GM12878 (cell line): Measurements from ENCODE around the gene B3GALNT1. TPM values are rescaled to one million over a fixed set of nuclear protein-coding genes. Genes with fewer than 3 reads are reported as not detected.

Experiments used
- ATAC-seq: fragments of 200-7000 bp; cut with Tn5 transposase; 3 replicates; pipeline ENCODE4 v1.9.1; 2020; ENCODE audit warnings: mild to moderate bottlenecking, moderate library complexity
- BruUV-seq: library from RNA; stranded (reverse); fragments of 400-500 nt; replicated peaks from 2 replicates; lab custom pipeline; 2021; lab: Mats Ljungman, UMichigan
- CTCF ChIA-PET: fragments of 300-600 bp; sonication (Branson Sonifier 250); formaldehyde crosslinking; extraction: SDS; loops from one replicate; lab custom pipeline; 2021; ENCODE audit warnings: inconsistent platforms; lab: Yijun Ruan, JAX
- POLR2A ChIA-PET: fragments of 350-600 bp; formaldehyde crosslinking; extraction: SDS; loops from one replicate; lab custom pipeline; 2021; ENCODE audit warnings: inconsistent platforms; lab: Charles Lee
- RAD21 ChIA-PET: fragments of 300-600 bp; sonication (Branson Sonifier 250); formaldehyde crosslinking; loops from one replicate; lab custom pipeline; 2023; ENCODE audit warnings: antibody characterized with exemption; ENCODE audit not compliant: unreplicated experiment; lab: Charles Lee
- SMC1A ChIA-PET: fragments of 300-600 bp; sonication (Branson Sonifier 250); formaldehyde crosslinking; loops from one replicate; lab custom pipeline; 2023; ENCODE audit not compliant: unreplicated experiment, uncharacterized antibody; lab: Charles Lee
- DNase-seq: peaks from one replicate; pipeline ENCODE4 v3.0.0-alpha.2; 2011; ENCODE audit warnings: low read depth, low spot score
- FAIRE-seq: peaks from 3 replicates; lab custom pipeline; 2011; peaks lifted over from hg19 to GRCh38; lab: Jason Lieb, UNC
- H2AFZ ChIP-seq: 2 replicates; pipeline ENCODE4 v1.6.0; 2011; ENCODE audit warnings: low read depth, low read length, control low read depth; ENCODE audit not compliant: control insufficient read depth
- H3K27ac ChIP-seq: 2 replicates; pipeline ENCODE4 v1.5.1; 2011; ENCODE audit warnings: control low read depth; ENCODE audit not compliant: control insufficient read depth, insufficient read depth
- H3K27me3 ChIP-seq, 2 experiments: replicated peaks in 1 of 2; 2 replicates each; pipeline versions ENCODE4 v1.6.0 to v1.6.1; 2011; ENCODE audit warnings: low read length in 1 of 2; ENCODE audit not compliant: control insufficient read depth in 2 of 2, insufficient read depth in 2 of 2
- H3K36me3 ChIP-seq, 2 experiments: 2 replicates each; pipeline ENCODE4 v1.5.1; 2011; ENCODE audit warnings: low read length in 1 of 2; ENCODE audit not compliant: control insufficient read depth in 2 of 2, insufficient read depth in 2 of 2
- H3K4me1 ChIP-seq: 2 replicates; pipeline ENCODE4 v1.6.1; 2011; ENCODE audit warnings: mild to moderate bottlenecking, low read length, moderate library complexity, mixed read lengths; ENCODE audit not compliant: control insufficient read depth, insufficient read depth
- H3K4me2 ChIP-seq: 2 replicates; pipeline ENCODE4 v1.6.0; 2011; ENCODE audit warnings: control low read depth; ENCODE audit not compliant: control insufficient read depth, insufficient read depth
- H3K4me3 ChIP-seq: fragments of 200-600 bp; sonication (generic); 2 replicates; pipeline ENCODE4 v1.5.1; 2016
- H3K79me2 ChIP-seq: 2 replicates; pipeline ENCODE4 v1.6.0; 2011; ENCODE audit warnings: low read length; ENCODE audit not compliant: control insufficient read depth, insufficient read depth
- H3K9ac ChIP-seq: 2 replicates; pipeline ENCODE4 v1.8.0; 2011; ENCODE audit warnings: low read length, control low read depth, mixed read lengths; ENCODE audit not compliant: control insufficient read depth, insufficient read depth
- H3K9me3 ChIP-seq: replicated peaks from 3 replicates; pipeline ENCODE4 v1.5.1; 2011; ENCODE audit warnings: mild to moderate bottlenecking, low read length; ENCODE audit not compliant: control insufficient read depth, insufficient read depth
- H4K20me1 ChIP-seq: 2 replicates; pipeline ENCODE4 v1.6.0; 2011; ENCODE audit not compliant: control insufficient read depth, insufficient read depth
- CHD1 ChIP-seq: IDR thresholded peaks from 2 replicates; pipeline ENCODE4 v1.6.1; 2012; ENCODE audit warnings: low read depth, low read length, improper control_type of control experiment
- DPF2 ChIP-seq: fragments of 450-650 bp; IDR thresholded peaks from 2 replicates; pipeline ENCODE4 v1.6.1; 2017; ENCODE audit warnings: mild to moderate bottlenecking
- EP300 ChIP-seq, 2 experiments: fragments of 150-350 bp in 1 of 2; IDR thresholded peaks; 2 replicates each; pipeline ENCODE4 v1.6.1; 2011 to 2012; ENCODE audit warnings: low read depth in 2 of 2, low read length in 2 of 2, borderline replicate concordance in 1 of 2, improper control_type of control experiment in 1 of 2, inconsistent platforms in 1 of 2; ENCODE audit not compliant: control insufficient read depth in 1 of 2
- JUNB ChIP-seq: IDR thresholded peaks from 2 replicates; pipeline ENCODE4 v1.6.1; 2016; ENCODE audit warnings: antibody characterized with exemption, mild to moderate bottlenecking
- MTA2 ChIP-seq: fragments of 450-650 bp; IDR thresholded peaks from 2 replicates; pipeline ENCODE4 v1.6.1; 2016; ENCODE audit warnings: low read depth, mild to moderate bottlenecking, moderate library complexity
- MXI1 ChIP-seq: fragments of 150-350 bp; IDR thresholded peaks from 2 replicates; pipeline ENCODE4 v1.6.1; 2011; ENCODE audit warnings: low read depth, mild to moderate bottlenecking, inconsistent platforms, low read length, improper control_type of control experiment
- MYB ChIP-seq: fragments of 150-350 bp; IDR thresholded peaks from 2 replicates; pipeline ENCODE4 v1.6.1; 2014; ENCODE audit warnings: mild to moderate bottlenecking, low read depth, low read length, borderline replicate concordance
- MYC ChIP-seq: IDR thresholded peaks from 2 replicates; pipeline ENCODE4 v1.6.1; 2011; ENCODE audit warnings: mild to moderate bottlenecking, low read length, moderate library complexity, inconsistent platforms; ENCODE audit not compliant: insufficient read depth, insufficient replicate concordance, insufficient read length, severe bottlenecking
- NFXL1 ChIP-seq: fragments of 450-650 bp; IDR thresholded peaks from 2 replicates; pipeline ENCODE4 v1.6.1; 2017; ENCODE audit warnings: antibody characterized with exemption, mild to moderate bottlenecking, borderline replicate concordance
- POU2F2 ChIP-seq: IDR thresholded peaks from 3 replicates; pipeline ENCODE4 v1.6.1; 2011; ENCODE audit warnings: low read depth, mild to moderate bottlenecking, low read length, borderline replicate concordance
- RAD21 ChIP-seq: IDR thresholded peaks from 2 replicates; pipeline ENCODE4 v1.6.1; 2011; ENCODE audit warnings: mild to moderate bottlenecking, low read depth, low read length, moderate library complexity; ENCODE audit not compliant: insufficient read depth
- RFX5 ChIP-seq: IDR thresholded peaks from 2 replicates; pipeline ENCODE4 v1.6.1; 2011; ENCODE audit warnings: low read depth, low read length, improper control_type of control experiment
- RUNX3 ChIP-seq: IDR thresholded peaks from 2 replicates; pipeline ENCODE4 v1.6.1; 2012; ENCODE audit warnings: low read length, inconsistent platforms
- SMAD1 ChIP-seq: fragments of 450-650 bp; IDR thresholded peaks from 2 replicates; pipeline ENCODE4 v1.6.1; 2018; ENCODE audit warnings: mild to moderate bottlenecking, low read depth; ENCODE audit not compliant: partially characterized antibody
- SMAD5 ChIP-seq: IDR thresholded peaks from 2 replicates; pipeline ENCODE4 v1.6.1; 2016; ENCODE audit warnings: antibody characterized with exemption, low read depth
- ZNF384 ChIP-seq: IDR thresholded peaks from 2 replicates; pipeline ENCODE4 v1.6.1; 2012; ENCODE audit warnings: low read depth, mild to moderate bottlenecking, low read length, improper control_type of control experiment, borderline replicate concordance
- WGBS: methylation state at CpG from one replicate; pipeline ENCODE4 v1.1.6; 2016; ENCODE audit warnings: low lambda C conversion rate; ENCODE audit not compliant: insufficient replicate concordance, insufficient coverage; ENCODE audit errors: missing lambda C conversion rate; 5-methylcytosine and 5-hydroxymethylcytosine counted together
- in situ Hi-C: fragments of 300-500 bp; cut with MboI; formaldehyde crosslinking; loops from 9 replicates; pipeline ENCODE4 v1.14.3; 2018; ENCODE audit warnings: mixed read lengths
- intact Hi-C: fragments of 100-400 bp; cut with micrococcal nuclease; formaldehyde crosslinking; loops from one replicate; pipeline ENCODE4 v1.14.2; 2022; ENCODE audit not compliant: unreplicated experiment
- polyA plus RNA-seq, 11 experiments: library from polyadenylated mRNA; depleted of rRNA in 4 of 11; unstranded in 6 of 11; stranded (reverse) in 5 of 11; fragments of >200 nt; fragmentation: Nextera tagmentation in 4 of 11; fragmentation: Illumina TruSeq in 1 of 11; extraction: Ambion mirVana in 4 of 11; extraction: Trizol in 1 of 11; gene quantifications; 1 replicate in 1 of 11; 2 replicates in 10 of 11; pipeline versions ENCODE4 v1.2.1 to v1.2.3, GENCODE V29; 2011 to 2016; ENCODE audit warnings: inconsistent platforms in 2 of 11, missing spikeins in 2 of 11, low read depth in 1 of 11
- total RNA-seq, 4 experiments: library from RNA; depleted of rRNA in 3 of 4; stranded (reverse); fragments of >200 nt in 3 of 4; fragmentation: Illumina TruSeq in 1 of 4; extraction: Trizol in 1 of 4; gene quantifications; 2 replicates each; pipeline versions ENCODE4 v1.2.1 to v1.2.3, GENCODE V29; 2013 to 2021
- TF ChIP-seq, protein P1 (sequence below), 3 experiments: IDR thresholded peaks in 2 of 3; conservative IDR thresholded peaks in 1 of 3; 2 replicates each; pipeline ENCODE4 v1.5.1; 2011; ENCODE audit warnings: low read depth in 3 of 3, low read length in 3 of 3, mild to moderate bottlenecking in 3 of 3, control low read depth in 2 of 3, moderate library complexity in 2 of 3, inconsistent platforms in 1 of 3, mixed read lengths in 1 of 3; ENCODE audit not compliant: control insufficient read depth in 2 of 3, insufficient read depth in 1 of 3; ENCODE audit errors: extremely low read depth in 1 of 3
- TF ChIP-seq, protein P2 (sequence below): fragments of 450-650 bp; formaldehyde crosslinking; IDR thresholded peaks from 2 replicates; pipeline ENCODE4 v1.4.0; 2022; ENCODE audit warnings: mild to moderate bottlenecking, moderate library complexity

The B3GALNT1 gene
- total and polyA plus RNA-seq, 10 of the 15 experiments (the other 5 are each of a cell fraction or from before 2014, with no cell fraction given): 0.04 to 0.95 (median 0.18) TPM; not detected in 3

DNA sequence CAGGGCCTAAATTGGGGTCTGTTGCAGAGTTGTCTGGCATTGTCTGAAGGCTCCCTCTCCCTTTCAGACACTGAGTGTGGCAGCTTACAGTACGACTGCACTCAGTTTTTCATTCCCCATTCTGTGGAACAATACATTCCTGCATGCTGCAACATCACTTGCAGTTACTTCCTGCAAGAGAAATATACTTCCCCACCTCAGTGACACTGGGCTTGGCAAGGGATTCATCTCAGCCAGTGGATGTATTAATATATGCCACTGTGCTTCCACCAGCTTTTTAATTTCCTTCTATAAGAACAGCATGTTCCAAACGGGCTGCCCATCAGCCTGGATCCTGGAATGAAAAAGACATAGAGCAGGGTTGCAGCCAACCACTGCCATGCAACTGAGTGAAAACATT, 23.1 kb downstream of the B3GALNT1 start:
- CTCF ChIA-PET: no interaction called here
- intact Hi-C loops: no loop called here
- no peak overlapping the region for H3K9ac ChIP-seq
- POLR2A ChIA-PET: interaction anchor here (1.8 kb wide), 1 partner anchor 9 kb away, joined by 4 read pairs; no protein-coding TSS in a partner anchor
- in situ Hi-C loops: no loop called here
- H3K4me2 ChIP-seq: peak overlapping the region; percentile 10; the same call in 1 of the 2 replicates
- no peaks in the 10 kb centered on the region for H3K36me3 ChIP-seq
- H4K20me1 ChIP-seq: no peaks in the 10 kb centered on the region
- H3K4me1 ChIP-seq: peaks cover 9% of the 10 kb centered on the region
- no peaks in the 10 kb centered on the region for H3K79me2 ChIP-seq
- H3K9me3 ChIP-seq: no peaks in the 10 kb centered on the region
- H3K4me3 ChIP-seq: no peak overlapping the region
- peak; percentile 29; the same call in 2 of the 3 replicates for ATAC-seq
- no TSS peak for BruUV-seq
- DNase-seq: no peak
- WGBS: 5% methylated on average over 2 of the region's 2 CpGs
- no peak overlapping the region for H3K27ac ChIP-seq
- no peaks in the 10 kb centered on the region for H3K27me3 ChIP-seq
- no peak for FAIRE-seq
- H2AFZ ChIP-seq: no peak overlapping the region
- SMC1A ChIA-PET: interaction anchor here (0.8 to 2.0 kb wide), 4 partner anchors 12 to 44 kb away, joined by 3 to 7 read pairs (median 4); no protein-coding TSS in a partner anchor
- RAD21 ChIA-PET: no interaction called here
- TF ChIP-seq JUNB: no peak
- TF ChIP-seq NFXL1: no peak
- TF ChIP-seq MYC: no peak
- no peak for TF ChIP-seq MTA2
- TF ChIP-seq ZNF384: no peak
- TF ChIP-seq DPF2: no peak
- TF ChIP-seq RAD21: no peak
- no peak for TF ChIP-seq MYB
- TF ChIP-seq RUNX3: no peak
- TF ChIP-seq, protein P1, sequence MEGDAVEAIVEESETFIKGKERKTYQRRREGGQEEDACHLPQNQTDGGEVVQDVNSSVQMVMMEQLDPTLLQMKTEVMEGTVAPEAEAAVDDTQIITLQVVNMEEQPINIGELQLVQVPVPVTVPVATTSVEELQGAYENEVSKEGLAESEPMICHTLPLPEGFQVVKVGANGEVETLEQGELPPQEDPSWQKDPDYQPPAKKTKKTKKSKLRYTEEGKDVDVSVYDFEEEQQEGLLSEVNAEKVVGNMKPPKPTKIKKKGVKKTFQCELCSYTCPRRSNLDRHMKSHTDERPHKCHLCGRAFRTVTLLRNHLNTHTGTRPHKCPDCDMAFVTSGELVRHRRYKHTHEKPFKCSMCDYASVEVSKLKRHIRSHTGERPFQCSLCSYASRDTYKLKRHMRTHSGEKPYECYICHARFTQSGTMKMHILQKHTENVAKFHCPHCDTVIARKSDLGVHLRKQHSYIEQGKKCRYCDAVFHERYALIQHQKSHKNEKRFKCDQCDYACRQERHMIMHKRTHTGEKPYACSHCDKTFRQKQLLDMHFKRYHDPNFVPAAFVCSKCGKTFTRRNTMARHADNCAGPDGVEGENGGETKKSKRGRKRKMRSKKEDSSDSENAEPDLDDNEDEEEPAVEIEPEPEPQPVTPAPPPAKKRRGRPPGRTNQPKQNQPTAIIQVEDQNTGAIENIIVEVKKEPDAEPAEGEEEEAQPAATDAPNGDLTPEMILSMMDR (IDR thresholded peaks at IDR 0.05 in 2 of 3, conservative IDR thresholded peaks at IDR 0.05 in 1 of 3; ENCODE audit: control insufficient read depth in 2 of 3, extremely low read depth in 1 of 3, insufficient read depth in 1 of 3, low read depth in 3 of 3, low read length in 3 of 3): no peak
- no peak for TF ChIP-seq POU2F2
- TF ChIP-seq, protein P2, sequence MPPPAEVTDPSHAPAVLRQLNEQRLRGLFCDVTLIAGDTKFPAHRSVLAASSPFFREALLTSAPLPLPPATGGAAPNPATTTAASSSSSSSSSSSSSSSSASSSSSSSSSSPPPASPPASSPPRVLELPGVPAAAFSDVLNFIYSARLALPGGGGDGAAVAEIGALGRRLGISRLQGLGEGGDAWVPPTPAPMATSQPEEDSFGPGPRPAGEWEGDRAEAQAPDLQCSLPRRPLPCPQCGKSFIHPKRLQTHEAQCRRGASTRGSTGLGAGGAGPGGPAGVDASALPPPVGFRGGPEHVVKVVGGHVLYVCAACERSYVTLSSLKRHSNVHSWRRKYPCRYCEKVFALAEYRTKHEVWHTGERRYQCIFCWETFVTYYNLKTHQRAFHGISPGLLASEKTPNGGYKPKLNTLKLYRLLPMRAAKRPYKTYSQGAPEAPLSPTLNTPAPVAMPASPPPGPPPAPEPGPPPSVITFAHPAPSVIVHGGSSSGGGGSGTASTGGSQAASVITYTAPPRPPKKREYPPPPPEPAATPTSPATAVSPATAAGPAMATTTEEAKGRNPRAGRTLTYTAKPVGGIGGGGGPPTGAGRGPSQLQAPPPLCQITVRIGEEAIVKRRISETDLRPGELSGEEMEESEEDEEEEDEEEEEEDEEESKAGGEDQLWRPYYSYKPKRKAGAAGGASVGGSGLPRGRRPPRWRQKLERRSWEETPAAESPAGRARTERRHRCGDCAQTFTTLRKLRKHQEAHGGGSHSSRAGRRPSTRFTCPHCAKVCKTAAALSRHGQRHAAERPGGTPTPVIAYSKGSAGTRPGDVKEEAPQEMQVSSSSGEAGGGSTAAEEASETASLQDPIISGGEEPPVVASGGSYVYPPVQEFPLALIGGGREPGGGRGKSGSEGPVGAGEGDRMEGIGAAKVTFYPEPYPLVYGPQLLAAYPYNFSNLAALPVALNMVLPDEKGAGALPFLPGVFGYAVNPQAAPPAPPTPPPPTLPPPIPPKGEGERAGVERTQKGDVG (CRISPR knock-in tag): no peak
- no peak for TF ChIP-seq RFX5
- TF ChIP-seq SMAD1: no peak
- no peak for TF ChIP-seq EP300 (IDR thresholded peaks at IDR 0.05; ENCODE audit: borderline replicate concordance in 1 of 2, control insufficient read depth in 1 of 2, low read depth in 2 of 2, low read length in 2 of 2)
- TF ChIP-seq MXI1: no peak
- no peak for TF ChIP-seq CHD1
- TF ChIP-seq SMAD5: no peak
